ENCODE data around the gene OR11A1.

GRCh38 chr6:29461021-29461814 lies 4.3 kb upstream of the OR11A1 start:
- no peak for TF ChIP-seq CTCF (IDR thresholded peaks at IDR 0.05; ENCODE audit: insufficient read depth, low read length)
- TF ChIP-seq POLR2AphosphoS5 (IDR thresholded peaks at IDR 0.05; ENCODE audit: low read depth) = no peak
- TF ChIP-seq REST (IDR thresholded peaks at IDR 0.05; ENCODE audit: insufficient replicate concordance, low read depth) = no peak
- TF ChIP-seq SPI1 (IDR thresholded peaks at IDR 0.05; ENCODE audit: borderline replicate concordance, low read depth) = no peak
- no peak for TF ChIP-seq GABPA (IDR thresholded peaks at IDR 0.05; ENCODE audit: low read depth)

All from HL-60 (cell line).